Left hindlimb (tissue), 1 donor: ENCODE results near the gene TOMM22.
A peak's percentile ranks its signal among the peaks of the same experiment; 100 is the strongest.
"Not testable (repeated sequence)": the region's sequence is repeated elsewhere in the genome, so short reads cannot be mapped to it uniquely, and the experiment has no call there.

Experiments used
- DNase-seq: peaks from one replicate; pipeline ENCODE4 v3.0.0-alpha.2; 2018

The TOMM22 gene

DNA sequence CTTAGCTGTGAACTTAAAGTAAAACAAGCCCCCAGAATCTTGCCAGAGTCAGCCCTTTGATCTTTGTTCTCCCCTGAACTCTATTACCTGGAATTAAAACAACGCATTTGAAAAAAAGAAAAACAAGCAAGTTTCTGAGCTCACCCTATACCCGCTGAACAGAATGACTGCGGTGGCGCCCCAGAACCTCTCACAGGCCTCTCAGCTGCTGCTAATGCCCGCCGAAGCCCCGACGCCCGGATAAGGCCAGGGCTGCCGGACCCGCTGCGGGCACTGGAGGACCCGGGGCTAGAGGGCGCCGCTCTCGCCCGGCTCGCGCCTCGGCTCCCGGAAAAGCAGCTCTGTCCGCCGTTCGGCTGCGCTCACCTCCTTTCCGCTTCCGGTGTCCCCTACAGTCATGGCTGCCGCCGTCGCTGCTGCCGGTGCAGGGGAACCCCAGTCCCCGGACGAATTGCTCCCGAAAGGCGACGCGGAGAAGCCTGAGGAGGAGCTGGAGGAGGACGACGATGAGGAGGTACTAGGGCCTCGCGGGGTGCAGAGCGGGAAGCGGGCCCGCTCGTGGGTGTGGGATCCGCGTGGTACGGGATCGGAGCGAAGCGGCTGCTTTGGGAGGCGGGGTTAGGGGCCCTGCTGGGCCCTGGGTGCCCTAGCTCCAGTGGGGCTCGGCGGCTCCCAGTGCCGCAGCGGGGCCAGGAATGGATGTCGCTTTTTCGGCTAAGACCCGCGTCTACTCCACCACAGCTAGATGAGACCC is at the start of gene TOMM22:
TSS of gene TOMM22 (plus strand) at position 376 of the 754 bp plus-strand sequence. CDS start at position 398, 22 bp downstream.
- DNase-seq, result peak; percentile 92

DNA sequence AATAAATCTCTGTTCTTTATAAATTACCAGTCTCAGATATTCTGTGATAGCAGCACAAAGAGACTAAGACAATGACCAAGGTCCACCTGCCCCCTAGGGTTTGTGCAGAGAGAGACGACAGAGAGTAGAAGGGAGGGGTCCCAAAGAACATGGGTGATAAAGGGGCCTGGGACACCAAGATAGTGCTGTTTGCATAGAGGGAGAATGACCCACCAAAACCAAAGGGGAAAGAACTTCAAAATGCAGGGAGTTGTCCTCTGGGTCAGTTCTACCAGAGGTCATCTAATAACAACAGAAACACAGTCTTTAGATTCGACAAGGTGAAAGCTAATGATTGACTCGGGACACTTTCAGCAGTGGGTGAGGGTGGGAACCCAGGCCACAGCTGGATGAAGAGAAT is 49.2 kb upstream of the TOMM22 start:
- DNase-seq, result no peak

DNA sequence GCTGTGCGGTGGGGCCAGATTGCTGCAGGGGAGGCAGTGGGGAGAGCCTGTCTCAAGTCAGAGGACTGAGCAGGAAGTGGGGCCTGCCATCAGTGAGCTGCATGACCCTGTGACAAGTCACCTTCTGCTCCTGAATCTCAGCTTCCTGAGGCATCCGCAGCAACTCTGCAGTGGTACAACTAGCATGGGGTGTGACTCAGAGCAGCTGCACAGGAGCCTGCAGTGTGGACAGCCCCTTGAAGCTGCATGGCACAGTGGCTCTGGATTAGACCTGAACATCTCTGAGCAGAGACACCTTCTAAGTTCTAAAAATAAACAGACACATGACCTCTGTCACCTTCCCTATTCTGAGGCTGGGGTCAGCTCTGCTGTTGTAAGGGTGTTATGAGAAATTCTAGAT is 43.5 kb upstream of the TOMM22 start:
- DNase-seq, result no peak

DNA sequence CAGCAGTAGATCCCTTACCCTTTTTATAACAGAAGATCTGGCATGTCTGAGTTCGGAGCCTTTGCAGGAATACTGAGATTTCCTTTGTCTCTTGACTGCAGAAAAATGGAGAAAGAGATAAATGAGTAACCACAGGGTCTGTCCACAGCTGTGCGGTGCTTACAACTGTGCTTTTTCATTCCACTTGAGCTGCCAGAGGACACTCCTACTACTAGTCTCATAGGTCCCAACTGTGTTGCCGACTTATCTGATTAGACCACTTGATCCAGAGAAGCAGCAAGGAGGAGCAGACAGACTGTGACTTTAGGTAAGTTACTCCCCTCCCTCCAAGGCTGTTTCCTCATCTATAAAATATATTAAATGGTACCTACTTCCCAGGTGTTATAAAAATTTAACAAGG is 43.0 kb upstream of the TOMM22 start:
- DNase-seq, result no peak

DNA sequence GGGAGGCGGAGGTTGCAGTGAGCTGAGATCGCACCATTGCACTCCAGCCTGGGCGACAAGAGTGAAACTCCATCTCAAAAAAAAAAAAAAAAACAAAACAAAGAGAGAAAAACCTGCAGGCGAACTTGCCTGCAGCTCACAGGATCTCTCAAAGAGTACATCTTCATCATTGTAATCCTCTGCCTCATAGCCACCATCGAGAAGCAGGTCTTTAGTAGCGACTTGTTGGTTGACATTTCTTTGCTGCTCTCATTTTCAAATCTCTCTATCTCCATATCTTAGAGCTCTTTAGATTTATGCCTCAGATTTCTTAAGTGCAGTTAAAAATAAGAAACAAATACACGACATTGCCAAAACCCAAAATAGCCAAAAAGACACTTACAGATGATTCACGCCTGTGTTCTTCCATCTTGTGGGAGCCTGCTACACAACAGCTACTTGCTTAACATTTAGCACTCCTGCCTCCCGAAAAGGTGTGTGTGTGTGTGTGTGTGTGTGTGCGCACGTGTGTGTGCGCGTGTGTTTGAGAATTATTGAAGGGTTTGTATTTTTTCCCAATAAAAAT is 40.2 kb upstream of the TOMM22 start:
- DNase-seq, result no peak

DNA sequence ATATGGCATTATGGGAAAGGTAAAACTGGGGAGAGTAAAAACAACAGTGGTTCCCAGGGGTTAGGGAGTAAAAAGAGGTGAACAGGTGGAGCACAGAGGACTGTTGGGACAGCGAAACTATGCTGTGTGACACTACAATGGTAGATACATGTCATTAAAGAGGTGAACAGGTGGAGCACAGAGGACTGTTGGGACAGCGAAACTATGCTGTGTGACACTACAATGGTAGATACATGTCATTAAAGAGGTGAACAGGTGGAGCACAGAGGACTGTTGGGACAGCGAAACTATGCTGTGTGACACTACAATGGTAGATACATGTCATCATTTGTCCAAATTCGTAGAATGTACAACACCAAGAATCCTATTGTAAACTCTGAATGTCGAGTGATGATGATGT is 37.5 kb upstream of the TOMM22 start:
- DNase-seq, result not testable (repeated sequence)

DNA sequence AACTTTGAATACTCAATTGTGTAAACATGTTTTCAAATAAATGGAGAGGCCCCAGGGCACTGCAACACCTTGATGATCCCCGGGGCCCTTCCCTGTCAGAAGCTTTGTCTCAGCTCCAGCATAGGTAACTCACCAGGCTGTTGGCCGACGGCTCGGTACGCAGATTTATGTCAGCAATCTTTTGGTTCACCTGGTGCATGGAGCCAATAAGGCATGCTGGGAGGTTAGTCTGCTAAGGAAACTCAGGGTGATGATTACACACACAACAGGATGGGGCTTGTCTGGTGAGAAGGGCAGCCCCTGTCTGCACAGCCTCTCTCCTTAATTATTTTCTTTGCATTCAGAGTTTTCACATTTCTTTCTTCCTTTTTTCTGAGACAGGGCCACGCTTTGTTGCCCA is 36.3 kb upstream of the TOMM22 start:
- DNase-seq, result no peak

DNA sequence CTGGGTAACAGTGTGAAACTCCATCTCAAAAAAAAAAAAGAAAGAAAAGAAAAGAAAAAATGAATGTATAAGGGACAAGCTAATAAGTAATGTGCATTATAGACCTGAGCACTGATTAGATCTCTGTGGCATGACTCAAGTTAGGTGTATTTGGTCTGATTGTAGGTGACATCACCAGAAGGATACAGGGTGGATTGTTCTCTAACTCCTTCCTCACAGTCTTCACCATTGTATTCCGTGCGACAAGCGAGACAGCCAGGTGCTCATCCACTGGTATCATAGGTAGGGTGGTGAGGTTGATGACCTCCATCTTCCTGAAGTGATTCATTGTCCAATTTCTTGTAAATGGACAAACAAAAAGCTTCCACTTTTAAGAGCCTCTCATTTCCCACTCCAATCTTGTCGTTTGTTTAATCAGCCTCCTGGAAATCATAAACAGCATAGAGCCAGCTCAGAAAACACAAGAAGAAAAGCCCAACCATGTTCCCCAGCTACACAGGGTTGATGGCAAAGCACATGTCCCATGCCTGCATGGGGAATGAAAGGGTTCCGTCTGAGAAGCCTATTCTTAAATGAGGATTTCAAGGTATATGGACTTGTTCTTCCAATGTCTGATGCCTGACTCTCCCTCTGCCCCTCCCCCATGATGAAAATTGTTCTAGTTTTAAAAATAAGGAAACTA is 31.8 kb upstream of the TOMM22 start:
- DNase-seq, result no peak

DNA sequence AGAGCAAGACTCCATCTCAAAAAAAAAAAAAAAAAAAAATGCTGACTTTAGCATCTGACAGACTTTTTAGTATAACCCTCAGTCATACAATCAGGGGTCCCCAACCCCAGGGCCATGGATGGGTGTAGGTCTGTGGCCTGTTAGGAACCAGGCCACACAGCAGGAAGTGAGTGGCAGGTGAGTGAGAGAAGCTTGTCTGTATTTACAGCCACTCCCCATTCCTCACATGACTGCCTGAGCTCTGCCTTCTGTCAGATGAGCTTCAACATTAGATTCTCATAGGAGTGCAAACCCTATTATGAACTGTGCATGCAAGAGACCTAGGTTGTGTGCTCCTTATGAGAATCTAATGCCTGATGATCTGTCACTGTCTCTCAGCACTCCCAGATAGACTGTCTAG is 28.9 kb upstream of the TOMM22 start:
- no peak for DNase-seq

DNA sequence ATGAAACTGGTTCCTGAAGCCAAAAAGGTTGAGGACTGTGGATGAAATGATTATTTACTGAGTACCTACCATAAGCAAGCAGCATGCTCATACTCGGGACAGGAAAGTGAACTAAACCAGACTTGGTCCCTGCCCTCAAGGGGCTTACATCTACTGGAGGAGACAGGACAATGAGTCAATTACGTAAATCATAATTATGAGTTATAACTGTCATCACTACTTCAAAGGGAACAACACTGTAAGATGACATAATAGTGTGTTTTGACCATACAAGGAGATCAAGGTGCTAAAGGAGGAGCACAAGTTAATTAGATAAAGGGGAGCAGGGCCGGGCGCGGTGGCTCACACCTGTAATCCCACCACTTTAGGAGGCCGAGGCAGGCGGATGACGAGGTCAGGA is 28.0 kb upstream of the TOMM22 start:
- DNase-seq, result no peak

DNA sequence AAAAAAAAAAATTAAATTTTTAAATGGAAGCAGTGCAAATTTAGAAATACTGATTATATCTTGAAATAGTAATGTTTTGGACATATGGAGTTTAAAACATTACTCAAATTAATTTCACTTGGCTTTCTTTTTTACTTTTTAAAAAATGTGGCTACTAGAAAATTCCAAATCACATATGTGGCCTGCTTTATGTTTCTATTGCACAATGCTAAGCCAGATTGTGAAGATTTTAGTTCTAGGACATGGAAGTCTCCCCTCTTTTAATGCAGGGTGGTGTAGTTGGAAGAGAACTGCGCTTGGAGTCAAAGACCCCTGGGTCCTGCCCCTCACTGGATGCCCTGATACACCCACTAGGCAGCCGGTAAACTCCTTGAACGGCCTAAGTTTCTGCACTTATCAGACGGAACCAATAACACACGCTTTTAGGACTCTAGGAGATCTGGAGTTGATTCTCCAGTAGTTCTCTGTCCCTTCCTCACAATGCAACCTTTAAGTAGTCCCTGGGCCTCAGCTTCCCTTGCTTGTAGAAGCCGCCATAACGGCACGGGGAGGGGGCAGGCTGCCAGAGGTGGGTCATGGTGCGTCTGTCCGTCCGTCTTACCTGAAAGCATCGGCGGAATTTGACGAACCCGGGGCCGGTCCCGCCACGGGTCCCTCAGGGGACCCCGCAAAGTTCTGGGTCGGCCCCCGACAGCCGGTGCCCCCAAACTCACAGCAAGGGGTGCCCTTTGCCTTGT is 26.1 kb upstream of the TOMM22 start:
- DNase-seq, result no peak

DNA sequence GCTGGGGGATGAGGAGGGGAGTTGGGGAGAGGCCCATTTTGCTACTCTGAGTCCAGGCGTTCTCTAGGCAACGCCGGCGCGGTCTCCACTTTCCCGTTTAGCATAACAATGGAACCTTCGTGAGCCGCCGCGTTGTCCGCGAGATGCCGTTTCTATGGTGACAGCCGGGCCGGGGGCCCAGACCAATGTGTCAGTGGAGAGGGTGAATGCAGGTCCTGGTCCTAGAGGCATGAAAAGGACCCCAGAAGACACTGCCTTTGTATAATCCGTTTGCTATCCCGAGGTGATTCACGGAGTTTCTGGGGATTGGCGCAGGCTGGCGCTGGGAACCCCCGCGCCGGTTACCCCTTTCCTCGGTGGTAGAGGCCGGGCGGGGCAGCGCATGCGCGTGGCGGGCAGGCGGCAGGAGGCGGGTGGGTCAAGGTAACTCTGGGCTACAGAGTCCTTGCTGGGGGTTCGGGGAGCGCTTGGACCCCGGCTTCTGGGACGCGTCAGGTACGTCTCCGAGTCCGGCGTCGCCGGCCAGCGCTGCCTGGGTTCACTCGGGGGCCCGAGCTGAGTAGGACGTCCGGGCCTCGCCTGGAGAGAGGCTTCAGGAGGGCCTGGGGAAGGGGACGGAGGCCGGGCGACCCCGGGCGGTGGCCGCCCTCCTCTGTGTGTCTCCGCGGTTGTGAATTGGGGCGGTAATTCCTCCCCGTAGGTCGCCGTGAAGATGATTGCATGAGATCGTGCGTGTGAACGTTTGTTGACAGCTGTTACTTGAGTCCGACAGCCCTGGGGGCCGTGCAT is 25.3 kb upstream of the TOMM22 start, which contains the start of the genes CBY1 and FAM227A:
TSS of gene CBY1 (plus strand) at position 383 of the 789 bp plus-strand sequence. CDS start 11,417 bp downstream, outside the sequence.
TSS of gene FAM227A (minus strand) at position 137 of the 789 bp plus-strand sequence. CDS start 6,224 bp downstream, outside the sequence.
- peak; percentile 92 for DNase-seq

DNA sequence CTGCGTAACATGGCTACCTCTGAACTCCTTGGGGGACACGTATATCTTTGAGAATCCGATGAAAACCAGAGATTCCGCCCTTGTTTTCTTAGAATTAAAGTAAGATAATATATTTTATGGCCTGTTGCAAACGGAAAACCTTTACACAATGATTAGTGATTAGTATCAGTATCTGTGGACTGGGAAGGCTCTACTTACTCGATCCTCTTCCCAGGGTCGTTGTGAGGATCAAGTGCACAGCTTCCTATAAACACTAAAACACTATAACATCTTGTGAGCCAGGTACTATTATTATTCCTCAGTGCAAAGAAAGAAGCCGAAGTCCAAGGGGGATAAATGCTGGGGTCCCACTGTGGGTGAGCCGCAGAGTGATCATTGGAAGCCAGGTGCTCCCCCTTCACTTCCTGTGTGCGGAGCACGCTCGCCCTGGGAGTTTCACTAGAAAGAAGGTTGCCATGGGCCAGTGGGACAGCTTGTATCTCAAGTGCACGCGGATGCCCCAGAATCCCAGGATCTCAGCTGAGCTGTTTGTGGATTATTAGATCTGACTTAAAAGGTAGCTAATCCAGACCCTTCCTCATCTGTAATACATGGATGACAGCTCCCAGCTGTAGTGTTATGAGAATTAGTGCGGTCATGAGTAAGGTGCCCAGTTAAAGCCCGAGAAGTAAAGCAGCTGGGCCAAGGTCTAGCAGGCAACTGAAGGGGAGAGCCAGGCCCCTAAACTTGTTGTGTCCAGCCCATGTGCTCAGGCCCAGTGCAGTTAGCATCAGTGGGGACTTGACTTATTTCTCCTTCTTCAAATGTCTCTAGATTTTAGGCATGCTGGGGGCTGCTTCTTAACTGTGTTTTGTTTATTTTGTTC is 24.5 kb upstream of the TOMM22 start:
- DNase-seq, result no peak

DNA sequence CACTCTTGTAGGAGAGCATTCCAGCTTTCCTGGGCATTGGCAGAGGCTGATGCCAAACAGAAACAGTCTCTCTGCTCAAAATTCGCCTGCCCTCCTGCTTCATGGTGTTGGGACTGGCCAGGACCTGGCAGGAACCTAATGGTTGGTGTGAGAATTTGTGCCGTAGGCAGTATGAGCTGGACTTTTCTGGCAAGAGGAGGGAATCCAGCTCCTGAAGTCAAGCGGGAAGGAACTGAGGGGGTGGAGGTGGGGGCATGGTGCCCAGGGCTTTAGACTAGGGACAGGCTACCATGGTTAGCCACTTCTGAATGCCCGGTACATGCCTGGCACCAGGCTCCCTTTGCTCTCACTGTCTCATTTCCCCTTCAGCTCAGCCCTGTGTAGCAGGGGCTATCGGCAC is 6.9 kb upstream of the TOMM22 start:
- no peak for DNase-seq

DNA sequence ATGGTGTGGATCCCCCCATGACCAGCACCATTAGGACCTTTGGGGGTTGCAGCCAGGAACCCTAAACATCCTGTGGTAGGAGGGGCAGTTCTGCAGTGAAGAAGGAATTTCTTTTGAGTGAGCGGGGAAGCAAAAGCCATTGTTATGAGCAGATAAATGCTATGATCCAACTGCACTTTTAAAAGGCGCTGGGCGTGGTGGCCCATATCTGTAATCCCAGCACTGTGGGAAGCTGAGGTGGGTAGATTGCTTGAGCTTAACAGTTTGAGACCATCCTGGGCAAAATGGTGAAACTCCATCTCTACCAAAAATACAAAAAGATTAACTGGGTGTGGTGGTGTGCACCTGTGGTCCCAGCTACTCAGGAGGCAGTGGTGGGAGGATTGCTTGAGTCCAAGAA is 5.9 kb upstream of the TOMM22 start:
- DNase-seq, result no peak

DNA sequence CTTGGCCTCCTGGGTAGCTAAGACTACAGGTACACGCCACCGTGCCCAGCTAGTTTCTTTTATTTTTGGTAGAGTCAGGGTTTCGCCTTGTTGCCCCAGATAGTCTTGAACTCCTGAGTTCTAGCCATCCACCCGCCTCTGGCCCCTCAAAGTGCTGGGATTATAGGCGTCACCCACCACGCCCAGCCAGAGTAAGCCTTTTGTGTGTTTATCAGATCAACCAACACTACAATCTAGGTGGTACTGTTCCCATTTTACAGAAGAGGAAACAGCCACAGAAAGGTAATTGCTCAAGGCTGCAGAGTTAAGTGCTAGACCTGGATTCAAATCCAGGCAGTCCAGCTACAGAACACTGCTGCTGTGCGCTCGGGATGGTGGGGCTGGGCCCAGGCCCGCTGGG is 3.1 kb downstream of the TOMM22 start:
- DNase-seq, result no peak

DNA sequence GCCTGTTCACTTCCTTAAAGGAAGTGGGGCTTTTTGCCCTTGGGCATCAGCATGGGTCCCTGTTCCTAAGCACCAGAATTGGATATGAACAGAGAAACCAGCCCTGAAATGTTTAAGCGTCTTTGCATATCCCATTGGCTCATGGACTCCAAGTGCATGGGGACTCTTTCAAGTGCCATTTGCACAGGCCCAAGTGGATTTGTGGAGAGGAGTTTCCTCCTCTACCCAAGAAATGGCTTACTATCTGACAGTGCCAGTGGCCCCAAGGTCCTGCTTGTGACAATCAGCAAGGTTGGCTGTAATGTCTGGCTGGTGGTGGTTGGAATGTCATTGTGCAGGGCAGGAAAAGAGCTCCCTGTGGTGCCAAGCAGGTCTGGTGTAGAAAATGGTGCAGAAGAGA is 4.0 kb downstream of the TOMM22 start:
- DNase-seq, result no peak

DNA sequence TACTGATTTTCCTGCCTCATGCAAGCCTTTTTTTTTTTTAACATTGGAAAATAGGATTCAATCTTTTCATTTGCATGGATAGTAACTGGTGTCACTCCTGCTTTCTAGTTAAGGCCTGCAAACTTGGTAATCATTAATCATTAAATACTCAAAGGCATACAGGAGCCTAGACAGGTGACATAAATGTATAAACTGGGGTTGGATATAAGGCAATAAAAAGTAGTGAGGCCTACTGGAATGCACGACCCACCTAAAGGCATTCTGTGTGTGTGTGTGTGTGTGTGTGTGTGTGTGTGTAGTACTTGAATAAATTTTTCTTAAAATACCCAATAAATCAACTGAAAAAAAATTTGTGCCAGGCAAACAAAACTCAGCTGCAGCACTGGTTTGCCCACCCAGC is 7.9 kb downstream of the TOMM22 start:
- DNase-seq, result no peak

DNA sequence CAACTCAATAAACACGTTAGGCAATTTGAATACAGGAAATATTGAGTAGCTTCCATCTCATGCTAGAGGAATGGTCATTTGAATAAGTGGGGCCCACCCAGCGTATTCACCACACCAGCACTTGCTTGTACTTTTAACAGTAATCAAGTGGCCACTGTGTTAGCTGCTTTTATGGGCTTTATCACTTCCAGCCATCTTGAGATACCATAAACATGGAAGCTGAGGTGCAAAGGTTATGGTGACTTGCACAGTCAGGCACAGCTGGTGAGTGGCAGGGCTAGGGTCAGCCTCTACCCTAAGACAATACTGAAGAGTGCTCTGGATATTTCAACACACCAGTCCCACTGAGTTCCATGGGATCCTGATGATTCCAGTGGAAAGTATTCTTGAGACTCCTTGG is 12.3 kb downstream of the TOMM22 start:
- DNase-seq, result no peak

DNA sequence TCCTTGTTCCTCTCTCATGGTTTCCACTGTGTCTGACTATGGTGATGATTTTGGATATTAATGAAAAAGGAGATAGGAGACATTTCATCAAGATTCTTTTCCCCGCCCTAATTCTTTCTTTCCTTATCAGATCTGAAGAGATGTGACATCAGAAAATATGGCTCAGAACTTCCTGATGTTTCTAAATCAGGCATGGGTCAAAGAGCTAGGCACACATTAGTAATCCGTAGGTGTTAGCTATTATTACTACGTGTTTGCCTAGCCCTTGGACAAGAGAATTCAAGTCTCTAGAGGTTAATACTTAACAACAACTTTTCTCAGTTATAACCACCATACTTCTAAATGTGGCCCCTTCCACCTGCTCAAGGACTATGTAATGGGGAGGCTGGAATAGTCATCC is 13.2 kb downstream of the TOMM22 start:
- no peak for DNase-seq
